NCI-H2107 (cell line): ENCODE results near the gene RNASE7.

Experiments
- DNase-seq: peaks from one replicate; lab custom pipeline; 2025; lab: John Stamatoyannopoulos, UW

Gene RNASE7

GRCh38 chr14:21068521-21069387 lies 26.6 kb downstream of the RNASE7 start:
- DNase-seq: peak; percentile 74

GRCh38 chr14:21069388-21070082 lies 27.4 kb downstream of the RNASE7 start:
- no peak for DNase-seq

DNA sequence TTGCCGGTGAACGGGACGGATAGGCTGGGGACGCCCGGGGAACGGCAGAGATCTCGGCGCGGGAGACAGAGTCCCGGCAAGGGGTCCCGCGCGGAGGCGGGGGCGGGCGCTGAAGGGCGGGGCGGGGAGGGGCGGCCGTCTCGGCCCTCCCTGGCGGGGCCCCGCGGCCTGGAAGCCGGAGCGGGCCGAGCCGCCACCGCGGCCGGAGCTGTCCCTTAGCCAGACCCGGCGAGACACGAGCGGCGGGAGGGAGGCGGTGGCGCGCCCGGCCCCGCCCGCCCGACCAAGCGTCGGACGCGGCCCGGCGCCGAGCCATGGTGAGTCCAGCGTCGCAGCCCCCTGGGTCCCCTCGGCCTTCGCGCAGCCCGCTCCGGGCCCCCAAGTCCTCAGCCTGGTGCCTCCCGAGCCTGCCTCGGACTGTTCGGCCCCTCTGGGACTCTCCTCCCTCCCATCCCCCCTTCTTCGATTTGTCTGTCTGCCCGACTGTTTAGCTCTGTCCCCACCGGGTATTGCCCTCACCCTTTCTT lies 28.0 kb downstream of the RNASE7 start, which contains the start of gene ARHGEF40:
Gene ARHGEF40, plus strand, starts transcription at position 222 of the 527 bp plus-strand sequence. Its CDS starts 93 bp downstream, at position 315.
- DNase-seq: no peak

DNA sequence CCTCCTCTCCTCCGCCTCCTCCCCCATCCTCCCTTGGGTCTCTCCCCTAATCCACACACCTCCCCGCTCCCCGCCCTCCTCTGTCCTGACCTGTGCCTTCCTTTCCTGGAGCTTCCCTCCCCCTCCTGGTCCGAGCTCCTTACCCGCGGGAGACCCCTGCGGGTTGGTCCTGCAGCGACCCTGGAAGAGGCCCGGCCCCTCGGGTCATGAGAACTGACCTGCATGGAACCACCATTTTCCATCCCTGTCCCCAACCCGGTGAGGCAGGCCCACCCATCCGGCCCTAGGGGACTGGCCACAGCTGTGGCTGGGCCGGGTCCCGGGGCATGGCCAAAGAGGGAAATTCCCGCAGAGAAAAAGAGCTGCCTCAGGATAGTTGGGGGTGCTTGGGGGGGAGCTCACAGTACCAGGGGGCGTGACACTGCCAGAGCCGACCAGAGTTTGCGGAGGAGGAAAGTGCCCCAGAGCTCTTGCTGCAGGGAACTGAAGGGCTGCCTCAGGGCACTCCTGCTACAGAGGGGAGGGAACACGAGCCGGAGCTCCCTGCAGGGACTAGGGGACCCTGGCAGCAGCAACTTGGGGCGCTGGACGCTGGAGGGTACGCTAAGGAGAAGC lies 28.6 kb downstream of the RNASE7 start:
- no peak for DNase-seq

- peak; percentile 87 for DNase-seq
Measured at GRCh38 chr14:21071225-21072030, 29.3 kb downstream of the RNASE7 start.

DNA sequence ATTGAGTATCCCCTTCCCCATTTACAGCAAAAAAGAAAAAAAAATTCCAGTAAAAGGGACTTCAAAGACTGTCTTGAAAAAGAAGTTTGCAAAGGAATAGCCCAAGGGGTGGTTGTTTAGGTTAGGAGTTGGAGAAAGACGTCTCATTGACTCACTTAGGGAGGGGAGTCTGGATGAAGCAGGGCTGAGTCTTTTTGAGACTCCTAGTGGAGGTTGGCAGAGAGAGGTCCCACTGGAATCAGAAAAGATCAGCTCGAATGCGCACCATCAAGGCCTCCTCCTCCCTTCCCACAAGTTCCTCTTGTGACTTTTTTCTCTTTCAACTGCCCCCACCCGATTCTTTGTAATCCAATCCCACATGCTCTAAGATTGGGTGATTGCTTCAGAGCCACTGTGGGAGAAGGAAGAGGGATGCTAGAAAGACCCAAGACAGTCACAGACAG lies 29.9 kb downstream of the RNASE7 start:
- no peak for DNase-seq

GRCh38 chr14:21072781-21073339 lies 30.7 kb downstream of the RNASE7 start:
- no peak for DNase-seq

GRCh38 chr14:21073921-21074320 lies 31.8 kb downstream of the RNASE7 start:
- DNase-seq: no peak

DNA sequence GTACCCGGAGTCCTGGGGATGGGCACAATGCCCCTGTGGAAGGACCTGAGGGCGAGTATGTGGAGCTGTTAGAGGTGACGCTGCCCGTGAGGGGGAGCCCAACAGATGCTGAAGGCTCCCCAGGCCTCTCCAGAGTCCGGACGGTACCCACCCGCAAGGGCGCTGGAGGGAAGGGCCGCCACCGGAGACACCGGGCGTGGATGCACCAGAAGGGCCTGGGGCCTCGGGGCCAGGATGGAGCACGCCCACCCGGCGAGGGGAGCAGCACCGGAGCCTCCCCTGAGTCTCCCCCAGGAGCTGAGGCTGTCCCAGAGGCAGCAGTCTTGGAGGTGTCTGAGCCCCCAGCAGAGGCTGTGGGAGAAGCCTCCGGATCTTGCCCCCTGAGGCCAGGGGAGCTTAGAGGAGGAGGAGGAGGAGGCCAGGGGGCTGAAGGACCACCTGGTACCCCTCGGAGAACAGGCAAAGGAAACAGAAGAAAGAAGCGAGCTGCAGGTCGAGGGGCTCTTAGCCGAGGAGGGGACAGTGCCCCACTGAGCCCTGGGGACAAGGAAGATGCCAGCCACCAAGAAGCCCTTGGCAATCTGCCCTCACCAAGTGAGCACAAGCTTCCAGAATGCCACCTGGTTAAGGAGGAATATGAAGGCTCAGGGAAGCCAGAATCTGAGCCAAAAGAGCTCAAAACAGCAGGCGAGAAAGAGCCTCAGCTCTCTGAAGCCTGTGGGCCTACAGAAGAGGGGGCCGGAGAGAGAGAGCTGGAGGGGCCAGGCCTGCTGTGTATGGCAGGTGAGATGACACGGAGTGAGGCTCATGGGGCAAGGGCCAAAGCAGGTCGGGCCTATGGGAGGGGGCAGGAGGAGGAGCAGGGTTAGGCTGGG lies 32.5 kb downstream of the RNASE7 start:
- no peak for DNase-seq

- DNase-seq: no peak
Measured at GRCh38 chr14:21075719-21076437, 33.7 kb downstream of the RNASE7 start.

GRCh38 chr14:21077672-21078071 lies 35.5 kb downstream of the RNASE7 start:
- no peak for DNase-seq

- no peak for DNase-seq
Measured at GRCh38 chr14:21078287-21078686, 36.1 kb downstream of the RNASE7 start.

GRCh38 chr14:21078726-21079125 lies 36.6 kb downstream of the RNASE7 start:
- no peak for DNase-seq

DNA sequence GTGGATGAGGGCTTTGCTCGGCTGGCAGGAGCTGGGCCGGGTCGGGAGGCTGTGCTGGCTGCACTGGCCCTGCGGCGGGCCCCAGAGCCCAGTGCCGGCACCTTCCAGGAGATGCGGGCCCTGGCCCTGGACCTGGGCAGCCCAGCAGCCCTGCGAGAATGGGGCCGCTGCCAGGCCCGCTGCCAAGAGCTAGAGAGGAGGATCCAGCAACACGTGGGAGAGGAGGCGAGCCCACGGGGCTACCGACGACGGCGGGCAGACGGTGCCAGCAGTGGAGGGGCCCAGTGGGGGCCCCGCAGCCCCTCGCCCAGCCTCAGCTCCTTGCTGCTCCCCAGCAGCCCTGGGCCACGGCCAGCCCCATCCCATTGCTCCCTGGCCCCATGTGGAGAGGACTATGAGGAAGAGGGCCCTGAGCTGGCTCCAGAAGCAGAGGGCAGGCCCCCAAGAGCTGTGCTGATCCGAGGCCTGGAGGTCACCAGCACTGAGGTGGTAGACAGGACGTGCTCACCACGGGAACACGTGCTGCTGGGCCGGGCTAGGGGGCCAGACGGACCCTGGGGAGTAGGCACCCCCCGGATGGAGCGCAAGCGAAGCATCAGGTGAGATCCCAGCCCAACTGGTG lies 39.5 kb downstream of the RNASE7 start:
- DNase-seq: no peak

DNA sequence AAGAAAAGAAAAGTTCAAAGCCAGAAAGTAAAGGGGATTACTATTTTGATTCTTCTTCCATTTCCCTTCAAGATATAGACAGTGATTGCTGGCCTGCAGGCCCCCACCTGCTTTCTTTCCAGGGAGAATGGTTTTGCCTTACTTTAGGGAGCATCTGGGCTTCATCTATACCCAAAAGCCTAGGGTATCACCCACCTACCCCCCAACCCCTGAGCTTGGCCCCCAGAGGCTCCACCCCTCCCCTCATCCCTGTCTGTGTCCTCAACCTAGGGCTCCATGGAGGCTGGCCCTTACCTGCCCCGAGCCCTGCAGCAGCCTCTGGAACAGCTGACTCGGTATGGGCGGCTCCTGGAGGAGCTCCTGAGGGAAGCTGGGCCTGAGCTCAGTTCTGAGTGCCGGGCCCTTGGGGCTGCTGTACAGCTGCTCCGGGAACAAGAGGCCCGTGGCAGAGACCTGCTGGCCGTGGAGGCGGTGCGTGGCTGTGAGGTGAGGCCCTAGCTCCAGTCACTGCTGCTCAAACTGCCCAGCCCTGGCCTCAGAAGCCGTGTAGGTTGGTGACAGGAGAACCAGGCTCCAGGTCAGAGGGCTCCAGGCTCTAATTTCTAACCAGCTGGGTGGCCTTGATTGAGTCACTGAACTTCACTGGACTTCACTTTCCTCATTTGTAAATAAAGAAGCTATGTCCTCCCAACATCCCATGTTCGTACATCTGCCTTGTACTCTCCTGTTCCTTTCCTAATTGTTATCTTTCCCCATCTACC lies 41.6 kb downstream of the RNASE7 start:
- DNase-seq: no peak

- no peak for DNase-seq
Measured at GRCh38 chr14:21084396-21084795, 42.2 kb downstream of the RNASE7 start.

DNA sequence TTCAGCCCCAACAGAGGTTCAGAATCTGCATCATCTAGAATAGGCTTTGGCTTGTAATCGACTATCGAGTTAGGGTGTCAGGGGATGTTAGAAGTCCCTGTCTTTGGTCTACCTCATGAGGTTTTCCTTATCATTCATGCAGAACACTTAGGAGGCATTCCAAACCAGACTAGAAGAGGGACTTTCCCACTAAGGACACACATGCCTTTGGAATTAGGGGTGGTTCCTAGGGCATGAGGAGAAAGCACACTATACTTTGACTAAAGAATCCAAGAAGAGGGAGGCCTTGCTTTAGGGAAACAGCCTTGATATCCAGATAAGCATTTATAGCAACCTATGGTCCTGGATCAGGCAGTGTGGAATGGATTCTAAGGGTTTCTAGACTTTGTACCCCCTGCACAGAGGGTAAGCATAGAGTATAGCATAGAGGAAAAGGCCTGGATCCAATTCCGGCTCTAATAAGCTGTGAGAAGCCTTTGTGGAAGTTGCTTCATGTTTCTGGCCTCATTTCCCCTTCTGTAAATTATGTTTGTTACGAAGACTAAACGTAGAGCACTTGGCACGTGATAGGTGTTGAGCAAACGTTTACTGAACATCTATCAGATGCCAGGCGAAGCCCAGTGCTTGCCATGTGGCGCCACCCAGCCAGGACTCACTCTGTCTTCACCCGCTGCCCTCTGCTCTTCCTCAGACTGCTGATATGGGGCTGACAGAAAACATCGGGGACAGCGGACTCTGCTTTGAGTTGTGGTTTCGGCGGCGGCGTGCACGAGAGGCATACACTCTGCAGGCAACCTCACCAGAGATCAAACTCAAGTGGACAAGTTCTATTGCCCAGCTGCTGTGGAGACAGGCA lies 43.1 kb downstream of the RNASE7 start:
- DNase-seq: no peak
